KBM-7 (cell line): Measurements from ENCODE around the gene CD53.

ENCODE experiments used
- DNase-seq: peaks from one replicate; pipeline ENCODE4 v3.0.0-alpha.2; 2015
- in situ Hi-C: fragments of 300-500 bp; cut with MboI; formaldehyde crosslinking; loops from 2 replicates; pipeline ENCODE4 v1.14.3; 2020; ENCODE audit warnings: low sequenced_read_pairs, low pct_unique_long_range_greater_than_20kb, mixed read lengths

The CD53 gene

GRCh38 chr1:110874324-110875215, 1.6 kb downstream of the CD53 start:
- DNase-seq = peak; percentile 73
- in situ Hi-C loops = no loop called here

DNA sequence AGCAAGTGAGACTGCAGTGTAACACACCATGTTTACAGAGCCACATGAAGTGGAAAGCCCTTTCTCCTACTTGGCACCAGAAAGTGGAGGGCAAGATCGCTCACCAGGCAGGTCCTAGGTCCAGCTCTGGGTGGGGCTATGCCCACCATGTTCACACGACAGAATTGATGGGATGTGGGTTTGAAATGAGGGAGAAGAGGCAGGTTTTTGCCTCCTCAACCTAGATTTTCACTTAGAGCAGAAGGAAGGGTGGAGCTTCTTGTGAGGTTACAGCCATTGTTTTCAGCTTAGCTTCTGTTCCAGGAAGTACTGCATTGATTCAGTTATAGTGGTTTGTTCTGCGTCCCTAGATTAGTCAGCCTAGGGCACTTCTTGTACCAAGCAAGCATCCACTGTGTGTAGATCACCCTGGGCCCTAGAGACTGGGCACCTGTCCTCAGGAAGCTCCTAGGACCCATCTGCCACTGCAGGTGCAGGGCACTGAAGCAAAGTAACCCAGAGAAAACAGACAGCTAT, 2.3 kb downstream of the CD53 start:
- in situ Hi-C loops = no loop called here
- peak; percentile 69 for DNase-seq

GRCh38 chr1:110876748-110877341, 3.9 kb downstream of the CD53 start:
- no peak for DNase-seq
- in situ Hi-C loops = no loop called here

- in situ Hi-C loops = no loop called here
- DNase-seq = no peak
Measured at GRCh38 chr1:110877364-110877763, 4.4 kb downstream of the CD53 start.

- DNase-seq = no peak
- in situ Hi-C loops = no loop called here
Measured at GRCh38 chr1:110877776-110878175, 4.8 kb downstream of the CD53 start.

DNA sequence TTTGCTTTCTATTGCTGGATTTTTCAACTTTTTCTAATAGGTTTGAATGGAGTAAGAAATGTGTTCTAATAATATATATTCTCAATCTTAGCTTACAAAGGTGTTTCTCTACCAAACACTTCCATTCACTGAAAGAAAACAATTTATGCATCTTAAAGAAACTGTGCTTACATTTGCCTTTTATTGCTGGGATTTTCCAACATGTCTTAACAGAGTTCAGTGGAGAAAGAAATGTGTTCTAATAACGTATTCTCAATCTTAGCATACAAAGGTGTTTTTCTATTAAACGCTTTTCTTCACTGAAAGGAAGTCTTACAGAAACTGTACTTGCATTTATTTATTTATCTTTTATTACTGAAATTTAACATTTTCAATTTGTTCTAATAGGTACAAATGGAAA, 5.6 kb downstream of the CD53 start:
- in situ Hi-C loops = no loop called here
- DNase-seq = no peak

GRCh38 chr1:110878993-110879392, 6.0 kb downstream of the CD53 start:
- in situ Hi-C loops = no loop called here
- no peak for DNase-seq

DNA sequence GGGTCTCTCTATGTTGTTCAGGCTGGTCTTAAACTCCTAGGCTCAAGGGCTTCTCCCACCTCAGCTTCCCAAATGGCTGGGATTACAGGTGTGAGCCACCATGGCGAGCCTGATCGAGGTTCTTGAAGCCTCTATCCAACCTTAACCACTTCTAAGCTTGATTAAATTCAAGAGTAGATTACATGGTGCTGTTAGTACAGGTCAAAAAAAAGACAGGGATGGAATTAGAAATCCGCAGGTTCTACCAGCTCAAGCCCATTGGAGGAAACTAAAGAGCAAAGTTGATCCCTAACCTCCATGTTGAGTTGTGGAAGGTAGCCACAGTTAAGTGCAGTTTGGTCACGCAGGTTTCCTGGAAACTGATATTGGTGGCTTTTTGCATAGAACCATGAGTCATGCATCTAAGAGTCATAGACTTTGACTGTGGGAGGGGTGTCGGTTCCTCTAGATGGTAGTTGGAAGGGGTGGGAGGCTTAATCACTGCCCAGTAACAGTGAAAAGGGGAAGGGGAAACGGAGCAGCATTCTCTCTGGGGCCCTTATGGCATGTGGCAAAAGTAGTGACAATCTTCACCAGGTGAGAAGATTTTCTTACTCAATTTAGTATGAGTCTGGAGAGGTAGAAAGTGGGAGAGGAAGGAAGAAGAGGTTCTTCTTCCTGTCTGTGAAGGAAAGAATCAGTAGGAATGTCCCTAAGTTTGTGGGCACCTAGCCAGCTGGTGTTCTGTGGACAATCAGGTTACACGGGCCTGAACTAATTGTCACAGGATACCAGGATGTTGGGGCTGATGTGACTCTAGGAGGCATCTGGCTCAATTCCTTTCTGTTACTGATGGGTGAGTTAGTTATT, 7.0 kb downstream of the CD53 start:
- in situ Hi-C loops = no loop called here
- peak; percentile 91 for DNase-seq

DNA sequence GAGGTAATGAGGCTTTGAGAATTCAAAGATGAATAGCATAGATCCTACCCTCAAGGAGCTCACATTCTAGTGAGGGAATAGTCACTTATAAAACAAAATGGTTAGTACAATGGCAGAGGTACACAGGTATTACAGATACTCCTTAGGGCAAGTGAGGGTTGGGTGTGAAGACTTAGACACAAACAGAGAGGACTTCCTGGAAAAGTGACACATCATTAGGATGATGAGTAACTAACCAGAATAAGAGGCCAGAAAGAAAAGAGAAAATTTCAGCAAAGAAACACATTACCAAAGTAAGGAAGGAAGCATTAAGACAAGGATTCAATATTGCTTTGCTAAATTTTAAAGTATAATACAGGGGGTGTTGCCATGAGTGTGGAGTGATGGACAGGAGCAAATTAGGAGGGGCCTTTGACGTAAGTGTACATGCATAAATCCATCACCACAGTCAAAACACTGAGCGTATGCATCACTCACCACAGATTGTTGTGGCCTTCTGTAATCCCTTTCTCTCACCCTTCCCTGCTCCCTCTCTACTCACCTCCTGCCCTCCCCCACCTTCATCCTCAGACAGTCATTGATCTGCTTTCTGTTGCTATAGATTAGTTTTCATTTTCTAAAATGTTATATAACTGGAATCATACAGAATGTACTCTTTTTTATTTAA, 7.9 kb downstream of the CD53 start:
- in situ Hi-C loops = no loop called here
- DNase-seq = peak; percentile 58

DNA sequence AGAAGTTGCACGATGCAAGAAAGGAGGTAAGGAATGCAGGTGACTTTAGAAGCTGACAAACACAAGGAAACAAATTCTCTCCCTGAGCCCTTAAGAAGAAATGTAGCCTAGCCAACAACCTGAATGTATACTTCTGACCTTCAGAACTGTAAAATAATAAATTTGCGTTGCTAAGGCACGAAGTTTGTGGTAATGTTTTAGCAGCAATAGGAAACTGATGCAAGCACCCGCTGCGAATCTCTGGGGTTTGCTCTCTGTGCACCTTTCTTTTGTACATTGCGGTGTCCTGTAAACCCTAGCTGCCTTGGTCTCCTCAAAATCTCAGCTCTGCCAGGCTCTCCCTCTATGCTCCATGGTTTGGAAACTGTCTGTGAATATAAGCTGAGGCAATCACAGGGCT, 15.1 kb downstream of the CD53 start:
- in situ Hi-C loops = no loop called here
- no peak for DNase-seq

GRCh38 chr1:110888641-110889040, 15.7 kb downstream of the CD53 start:
- in situ Hi-C loops = no loop called here
- DNase-seq = no peak

DNA sequence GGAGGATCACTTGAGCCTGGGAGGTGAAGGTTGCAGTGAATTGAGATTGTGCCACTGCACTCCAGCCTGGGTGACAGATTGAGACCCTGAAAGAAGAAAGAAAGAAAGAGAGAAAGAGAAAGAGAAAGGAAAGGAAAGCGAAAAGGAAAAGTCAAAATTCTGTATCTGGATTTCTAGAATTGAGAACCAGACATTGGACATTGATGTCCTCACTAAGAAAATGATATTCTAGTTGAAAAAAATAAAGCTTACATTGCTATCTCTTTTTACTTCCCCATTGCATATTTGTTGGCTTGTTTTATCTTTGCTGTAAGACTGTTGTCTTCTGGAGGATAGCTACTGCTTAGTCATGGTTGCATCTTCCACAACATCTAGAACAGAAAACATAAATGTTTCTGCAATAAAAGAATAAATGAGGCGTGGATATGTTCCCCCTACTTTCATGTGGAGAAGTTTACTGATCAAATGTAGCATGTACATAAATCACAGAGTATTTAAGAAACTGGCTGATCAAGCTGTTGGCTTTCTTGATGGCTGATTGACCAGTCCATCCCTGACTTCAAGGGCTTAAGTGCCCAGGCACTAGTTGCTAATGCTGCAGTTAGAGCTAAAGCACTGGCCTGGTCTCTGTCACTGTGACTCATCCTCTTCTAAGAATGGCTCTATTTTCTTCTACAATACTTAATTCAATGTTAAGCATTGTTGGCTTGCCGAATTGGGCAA, 17.7 kb downstream of the CD53 start:
- in situ Hi-C loops = no loop called here
- no peak for DNase-seq

GRCh38 chr1:110893908-110894490, 21.1 kb downstream of the CD53 start:
- no peak for DNase-seq
- in situ Hi-C loops = no loop called here

DNA sequence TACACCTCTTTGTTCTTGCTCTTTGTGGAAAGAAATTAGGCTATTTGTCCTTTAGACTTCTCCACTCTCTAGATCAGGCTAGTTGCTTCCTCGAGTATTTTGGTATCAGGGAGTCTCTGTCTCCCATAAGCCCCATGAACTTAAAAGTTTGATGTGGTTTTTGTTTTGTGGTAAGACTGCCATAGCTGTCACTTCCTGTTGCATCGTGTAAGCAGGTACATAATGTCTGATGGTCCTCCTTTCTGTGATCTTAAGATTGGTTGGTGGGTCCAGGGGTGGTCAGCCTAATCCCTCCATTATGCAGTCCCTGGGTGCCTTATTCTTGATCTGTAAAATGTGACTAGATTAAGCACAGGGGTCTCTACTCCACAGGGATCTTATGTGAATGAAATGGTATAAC, 23.1 kb downstream of the CD53 start:
- in situ Hi-C loops = no loop called here
- DNase-seq = no peak

DNA sequence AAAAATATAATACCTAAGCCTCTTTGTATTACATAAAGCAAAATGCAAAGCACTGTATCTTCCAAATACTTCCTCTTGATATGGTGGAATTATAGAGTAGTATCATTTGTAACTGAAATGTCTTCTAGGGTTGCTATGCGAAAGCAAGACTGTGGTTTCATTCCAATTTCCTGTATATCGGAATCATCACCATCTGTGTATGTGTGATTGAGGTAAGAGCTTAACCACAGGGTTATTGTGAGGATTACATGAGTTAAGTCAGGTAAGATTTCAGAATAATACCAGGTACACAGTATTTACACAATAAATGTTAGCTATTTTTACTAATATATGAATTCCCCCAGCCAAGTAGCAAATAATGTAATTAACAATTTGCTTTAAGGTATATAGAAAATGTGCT, 24.7 kb downstream of the CD53 start:
- in situ Hi-C loops = no loop called here
- DNase-seq = peak; percentile 23

DNA sequence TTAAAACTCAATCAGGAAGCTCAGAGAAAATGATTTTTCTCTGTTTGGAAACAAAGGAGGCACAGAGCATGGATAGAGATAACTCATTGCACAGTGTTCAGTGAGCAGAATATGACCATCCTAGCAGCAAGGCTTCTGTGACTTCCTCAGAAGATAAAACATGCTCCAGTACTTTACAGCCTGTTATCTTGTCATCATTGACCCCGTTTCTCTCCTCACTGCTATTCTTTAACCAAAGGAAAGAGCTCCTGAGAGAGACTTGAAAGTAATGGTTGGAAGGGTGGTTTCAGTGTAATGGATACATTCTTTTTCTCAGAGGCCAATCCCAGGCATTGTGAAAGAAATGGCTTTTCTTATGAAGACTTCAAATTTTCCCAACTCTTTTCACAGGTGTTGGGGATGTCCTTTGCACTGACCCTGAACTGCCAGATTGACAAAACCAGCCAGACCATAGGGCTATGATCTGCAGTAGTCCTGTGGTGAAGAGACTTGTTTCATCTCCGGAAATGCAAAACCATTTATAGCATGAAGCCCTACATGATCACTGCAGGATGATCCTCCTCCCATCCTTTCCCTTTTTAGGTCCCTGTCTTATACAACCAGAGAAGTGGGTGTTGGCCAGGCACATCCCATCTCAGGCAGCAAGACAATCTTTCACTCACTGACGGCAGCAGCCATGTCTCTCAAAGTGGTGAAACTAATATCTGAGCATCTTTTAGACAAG, 25.9 kb downstream of the CD53 start:
- in situ Hi-C loops = no loop called here
- no peak for DNase-seq

DNA sequence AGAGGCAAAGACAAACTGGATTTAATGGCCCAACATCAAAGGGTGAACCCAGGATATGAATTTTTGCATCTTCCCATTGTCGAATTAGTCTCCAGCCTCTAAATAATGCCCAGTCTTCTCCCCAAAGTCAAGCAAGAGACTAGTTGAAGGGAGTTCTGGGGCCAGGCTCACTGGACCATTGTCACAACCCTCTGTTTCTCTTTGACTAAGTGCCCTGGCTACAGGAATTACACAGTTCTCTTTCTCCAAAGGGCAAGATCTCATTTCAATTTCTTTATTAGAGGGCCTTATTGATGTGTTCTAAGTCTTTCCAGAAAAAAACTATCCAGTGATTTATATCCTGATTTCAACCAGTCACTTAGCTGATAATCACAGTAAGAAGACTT, 26.5 kb downstream of the CD53 start:
- in situ Hi-C loops = no loop called here
- no peak for DNase-seq
